SKM-1 (cell line): Measurements from ENCODE around the gene ACR.
"Not testable (repeated sequence)": the region's sequence is repeated elsewhere in the genome, so short reads cannot be mapped to it uniquely, and the experiment has no call there.

Source experiments
- DNase-seq: peaks from one replicate; lab custom pipeline; 2025; ENCODE audit not compliant: unreplicated experiment; lab: John Stamatoyannopoulos, UW

The ACR gene

GRCh38 chr22:50730941-50731661 is 6.9 kb upstream of the ACR start:
- no peak for DNase-seq

GRCh38 chr22:50731811-50732624 is 6.0 kb upstream of the ACR start:
- DNase-seq: peak; percentile 27

- no peak for DNase-seq
These were observed 5.3 kb upstream of the ACR start for GRCh38 chr22:50732681-50733080.

- no peak for DNase-seq
These were observed 4.3 kb upstream of the ACR start for GRCh38 chr22:50733521-50734342.

- DNase-seq: no peak
These were observed 3.6 kb upstream of the ACR start for GRCh38 chr22:50734343-50734771.

GRCh38 chr22:50734986-50735738 is 2.8 kb upstream of the ACR start:
- no peak for DNase-seq

GRCh38 chr22:50735739-50736030 is 2.3 kb upstream of the ACR start:
- DNase-seq: no peak

- DNase-seq: no peak
These were observed 734 bp downstream of the ACR start for GRCh38 chr22:50738649-50739227.

- no peak for DNase-seq
These were observed 1.3 kb downstream of the ACR start for GRCh38 chr22:50739279-50739691.

- no peak for DNase-seq
These were observed 1.9 kb downstream of the ACR start for GRCh38 chr22:50739894-50740293.

GRCh38 chr22:50740714-50741113 is 2.7 kb downstream of the ACR start:
- not testable (repeated sequence) for DNase-seq

- DNase-seq: not testable (repeated sequence)
These were observed 6.4 kb downstream of the ACR start for GRCh38 chr22:50744424-50744823.

- not testable (repeated sequence) for DNase-seq
These were observed 9.5 kb downstream of the ACR start for GRCh38 chr22:50747521-50747920.

GRCh38 chr22:50748630-50749029 is 10.6 kb downstream of the ACR start:
- DNase-seq: not testable (repeated sequence)

GRCh38 chr22:50749302-50750074 is 11.5 kb downstream of the ACR start:
- not testable (repeated sequence) for DNase-seq

- not testable (repeated sequence) for DNase-seq
These were observed 17.2 kb downstream of the ACR start for GRCh38 chr22:50755251-50755650.

- not testable (repeated sequence) for DNase-seq
These were observed 18.4 kb downstream of the ACR start for GRCh38 chr22:50756406-50756805.

GRCh38 chr22:50756949-50757491 is 19.0 kb downstream of the ACR start:
- DNase-seq: not testable (repeated sequence)

- DNase-seq: not testable (repeated sequence)
These were observed 21.8 kb downstream of the ACR start for GRCh38 chr22:50759597-50760341.
